ENCODE data around the gene MAP3K3.

MAP3K3 gene

GRCh38 chr17:63694950-63695773 lies 72.9 kb downstream of the MAP3K3 start:
- no peak for DNase-seq

GRCh38 chr17:63695889-63696288 lies 73.7 kb downstream of the MAP3K3 start:
- DNase-seq: no peak

GRCh38 chr17:63696381-63696961 lies 74.3 kb downstream of the MAP3K3 start:
- DNase-seq: peak; percentile 35

GRCh38 chr17:63697341-63698286 lies 75.4 kb downstream of the MAP3K3 start:
- peak; percentile 84 for DNase-seq

GRCh38 chr17:63698381-63698885 lies 76.2 kb downstream of the MAP3K3 start:
- peak; percentile 32 for DNase-seq

- DNase-seq: peak; percentile 94
Observed at GRCh38 chr17:63698886-63699637, 76.8 kb downstream of the MAP3K3 start.

GRCh38 chr17:63699638-63700527 lies 77.7 kb downstream of the MAP3K3 start, which contains the start of gene LIMD2:
TSS of gene LIMD2 (minus strand) at chr17:63700125. CDS start at chr17:63699298, 827 bp downstream.
- peak; percentile 89 for DNase-seq

- DNase-seq: peak; percentile 58
Observed at GRCh38 chr17:63700528-63701455, 78.6 kb downstream of the MAP3K3 start.

- DNase-seq: no peak
Observed at GRCh38 chr17:63701456-63701820, 79.2 kb downstream of the MAP3K3 start.

- DNase-seq: peak; percentile 77
Observed at GRCh38 chr17:63701868-63702720, 79.9 kb downstream of the MAP3K3 start.

- DNase-seq: no peak
Observed at GRCh38 chr17:63702721-63703015, 80.5 kb downstream of the MAP3K3 start.

GRCh38 chr17:63703029-63703428 lies 80.8 kb downstream of the MAP3K3 start:
- no peak for DNase-seq

GRCh38 chr17:63703556-63704258 lies 81.5 kb downstream of the MAP3K3 start:
- DNase-seq: no peak

- no peak for DNase-seq
Observed at GRCh38 chr17:63704259-63704576, 82.0 kb downstream of the MAP3K3 start.

- DNase-seq: no peak
Observed at GRCh38 chr17:63704836-63705235, 82.6 kb downstream of the MAP3K3 start.

GRCh38 chr17:63705657-63706056 lies 83.4 kb downstream of the MAP3K3 start:
- no peak for DNase-seq

- DNase-seq: no peak
Observed at GRCh38 chr17:63706336-63707082, 84.3 kb downstream of the MAP3K3 start.

- DNase-seq: peak; percentile 41
Observed at GRCh38 chr17:63707151-63707550, 84.9 kb downstream of the MAP3K3 start.

All from activated gamma-delta T cell treated with Interleukin-2 at 50 U/mL for 16 hours (primary cell).